HEK293 (cell line): ENCODE measurements around the gene RPS6KA4.

Source experiments
- CTCF ChIA-PET: fragments of 350-600 bp; formaldehyde crosslinking; extraction: SDS; loops from one replicate; lab custom pipeline; 2021; ENCODE audit warnings: antibody characterized with exemption; lab: Yijun Ruan, JAX
- POLR2A ChIA-PET: fragments of 300-600 bp; formaldehyde crosslinking; extraction: SDS; loops from one replicate; lab custom pipeline; 2020; ENCODE audit warnings: antibody characterized with exemption, inconsistent platforms; lab: Yijun Ruan, JAX
- H3K27ac ChIP-seq: fragments of 200-500 bp; sonication (Bioruptor generic); 2 replicates; pipeline ENCODE4 v1.5.1; 2014; ENCODE audit warnings: low read depth, low read length, control low read depth, inconsistent platforms; ENCODE audit errors: extremely low read depth
- H3K36me3 ChIP-seq, 2 experiments: fragments of 200-500 bp in 1 of 2; sonication (Bioruptor generic) in 1 of 2; 1 replicate in 1 of 2; 2 replicates in 1 of 2; pipeline ENCODE4 v1.5.1; 2014 to 2017; ENCODE audit warnings: inconsistent platforms in 2 of 2, low read length in 2 of 2; ENCODE audit not compliant: control insufficient read depth in 2 of 2, insufficient read depth in 1 of 2
- H3K4me1 ChIP-seq: fragments of 200-500 bp; sonication (Bioruptor generic); 2 replicates; pipeline ENCODE4 v1.5.1; 2014; ENCODE audit warnings: mild to moderate bottlenecking, low read length, inconsistent platforms; ENCODE audit not compliant: control insufficient read depth, insufficient read depth
- H3K4me3 ChIP-seq: 2 replicates; pipeline ENCODE4 v1.5.1; 2011; ENCODE audit warnings: low read depth, mild to moderate bottlenecking, control low read depth, low read length, moderate library complexity
- H3K9me3 ChIP-seq: fragments of 200-500 bp; sonication (Bioruptor generic); 2 replicates; pipeline ENCODE4 v1.5.1; 2014; ENCODE audit warnings: low read depth, low read length, inconsistent platforms; ENCODE audit not compliant: control insufficient read depth, insufficient read depth
- FEZF1 ChIP-seq: fragments of 450-650 bp; formaldehyde crosslinking; IDR thresholded peaks from 2 replicates; pipeline ENCODE4 v1.5.1; 2016; ENCODE audit warnings: missing biosample characterization, missing genetic modification characterization
- KLF1 ChIP-seq: fragments of 450-650 bp; formaldehyde crosslinking; IDR thresholded peaks from 2 replicates; pipeline ENCODE4 v1.5.1; 2016; ENCODE audit warnings: missing biosample characterization, missing genetic modification characterization
- SCRT2 ChIP-seq: fragments of 450-650 bp; formaldehyde crosslinking; IDR thresholded peaks from 2 replicates; pipeline ENCODE4 v1.5.1; 2016; ENCODE audit warnings: missing biosample characterization, missing genetic modification characterization
- SP3 ChIP-seq: fragments of 450-650 bp; formaldehyde crosslinking; IDR thresholded peaks from 2 replicates; pipeline ENCODE4 v1.5.1; 2016; ENCODE audit warnings: missing biosample characterization, missing genetic modification characterization
- WT1 ChIP-seq: fragments of 450-650 bp; formaldehyde crosslinking; IDR thresholded peaks from 2 replicates; pipeline ENCODE4 v1.5.1; 2016; ENCODE audit warnings: missing biosample characterization, missing genetic modification characterization
- ZFP37 ChIP-seq: fragments of 450-650 bp; formaldehyde crosslinking; IDR thresholded peaks from 2 replicates; pipeline ENCODE4 v1.5.1; 2016; ENCODE audit warnings: missing biosample characterization, missing genetic modification characterization
- ZNF112 ChIP-seq: fragments of 450-650 bp; formaldehyde crosslinking; IDR thresholded peaks from 2 replicates; pipeline ENCODE4 v1.5.0; 2017; ENCODE audit warnings: missing biosample characterization, missing genetic modification characterization
- ZNF391 ChIP-seq: fragments of 450-650 bp; formaldehyde crosslinking; IDR thresholded peaks from 2 replicates; pipeline ENCODE4 v1.5.1; 2016; ENCODE audit warnings: low read depth, missing biosample characterization, missing genetic modification characterization, borderline replicate concordance
- ZNF416 ChIP-seq: fragments of 450-650 bp; formaldehyde crosslinking; IDR thresholded peaks from 2 replicates; pipeline ENCODE4 v1.5.1; 2016; ENCODE audit warnings: missing biosample characterization, missing genetic modification characterization
- ZNF560 ChIP-seq: fragments of 450-650 bp; formaldehyde crosslinking; IDR thresholded peaks from 2 replicates; pipeline ENCODE4 v1.5.1; 2017; ENCODE audit warnings: missing biosample characterization, missing genetic modification characterization, borderline replicate concordance
- ZNF707 ChIP-seq: fragments of 450-650 bp; formaldehyde crosslinking; IDR thresholded peaks from 2 replicates; pipeline ENCODE4 v1.5.1; 2016; ENCODE audit warnings: missing biosample characterization, missing genetic modification characterization
- ZNF768 ChIP-seq: fragments of 450-650 bp; formaldehyde crosslinking; IDR thresholded peaks from 2 replicates; pipeline ENCODE4 v1.5.1; 2018; ENCODE audit warnings: missing biosample characterization, mild to moderate bottlenecking, missing genetic modification characterization
- ZNF791 ChIP-seq: fragments of 450-650 bp; formaldehyde crosslinking; IDR thresholded peaks from 2 replicates; pipeline ENCODE4 v1.5.1; 2016; ENCODE audit warnings: missing biosample characterization, missing genetic modification characterization
- ZSCAN23 ChIP-seq: fragments of 450-650 bp; formaldehyde crosslinking; IDR thresholded peaks from 2 replicates; pipeline ENCODE4 v1.5.1; 2016; ENCODE audit warnings: missing biosample characterization, missing genetic modification characterization
- TF ChIP-seq, protein P1 (sequence below): fragments of 450-650 bp; formaldehyde crosslinking; IDR thresholded peaks from 2 replicates; pipeline ENCODE4 v1.5.1; 2016; ENCODE audit warnings: missing biosample characterization, missing genetic modification characterization, low read depth
- TF ChIP-seq, protein P2 (sequence below): fragments of 450-650 bp; formaldehyde crosslinking; IDR thresholded peaks from 2 replicates; pipeline ENCODE4 v1.5.1; 2016; ENCODE audit warnings: missing biosample characterization, missing genetic modification characterization, borderline replicate concordance

The RPS6KA4 gene

DNA sequence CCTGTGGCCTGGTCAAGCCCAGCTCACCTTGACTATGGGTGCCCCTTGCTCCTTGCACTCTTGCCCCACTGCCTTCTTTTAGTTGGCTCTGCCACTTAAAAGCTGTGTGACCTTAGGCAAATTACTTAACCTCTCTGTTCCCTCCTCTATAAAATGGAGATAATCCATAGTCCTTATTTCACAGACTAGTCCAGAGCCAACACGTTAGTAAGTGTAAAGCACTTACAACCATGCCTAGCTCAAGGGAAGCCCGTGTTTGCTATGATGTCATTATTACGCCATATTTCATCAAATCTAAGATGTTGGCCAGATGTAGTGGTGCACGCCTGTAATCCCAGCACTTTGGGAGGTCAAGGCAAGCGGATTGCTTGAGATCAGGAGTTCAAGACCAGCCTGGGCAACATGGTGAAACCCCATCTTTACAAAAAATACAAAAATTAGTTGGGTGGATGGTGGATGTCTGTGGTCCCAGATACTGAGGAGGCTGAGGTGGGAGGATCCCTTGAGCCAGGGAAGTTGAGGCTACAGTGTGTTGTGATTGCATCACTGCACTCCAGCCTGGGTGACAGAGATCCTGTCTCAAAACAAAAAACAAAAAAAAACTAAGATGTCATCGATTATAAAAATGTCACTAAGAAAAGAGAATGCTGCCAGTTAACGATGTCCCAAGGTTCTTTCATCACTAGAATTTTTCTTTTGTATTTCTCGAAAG is 21.3 kb upstream of the RPS6KA4 start:
- no peak overlapping the region for H3K4me3 ChIP-seq
- CTCF ChIA-PET: interaction anchor here (0.9 to 9.6 kb wide), 3 partner anchors 18 to 33 kb away, joined by 3 to 81 read pairs (median 7); partner anchors contain the start of genes PRDX5 and RPS6KA4
- TF ChIP-seq ZNF768 (tag by site-specific recombination): peak; percentile 87; the same call in 1 of the 2 replicates
- TF ChIP-seq ZNF560 (tag by site-specific recombination): no peak
- TF ChIP-seq, protein P1, sequence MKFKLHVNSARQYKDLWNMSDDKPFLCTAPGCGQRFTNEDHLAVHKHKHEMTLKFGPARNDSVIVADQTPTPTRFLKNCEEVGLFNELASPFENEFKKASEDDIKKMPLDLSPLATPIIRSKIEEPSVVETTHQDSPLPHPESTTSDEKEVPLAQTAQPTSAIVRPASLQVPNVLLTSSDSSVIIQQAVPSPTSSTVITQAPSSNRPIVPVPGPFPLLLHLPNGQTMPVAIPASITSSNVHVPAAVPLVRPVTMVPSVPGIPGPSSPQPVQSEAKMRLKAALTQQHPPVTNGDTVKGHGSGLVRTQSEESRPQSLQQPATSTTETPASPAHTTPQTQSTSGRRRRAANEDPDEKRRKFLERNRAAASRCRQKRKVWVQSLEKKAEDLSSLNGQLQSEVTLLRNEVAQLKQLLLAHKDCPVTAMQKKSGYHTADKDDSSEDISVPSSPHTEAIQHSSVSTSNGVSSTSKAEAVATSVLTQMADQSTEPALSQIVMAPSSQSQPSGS (tag by site-specific recombination): peak; percentile 70; the same call in 1 of the 2 replicates
- TF ChIP-seq, all 188 proteins: peak for 2
- no peaks in the 10 kb centered on the region for H3K9me3 ChIP-seq
- H3K4me1 ChIP-seq: no peaks in the 10 kb centered on the region
- H3K27ac ChIP-seq: no peak overlapping the region
- no peaks in the 10 kb centered on the region for H3K36me3 ChIP-seq
- POLR2A ChIA-PET: no interaction called here

DNA sequence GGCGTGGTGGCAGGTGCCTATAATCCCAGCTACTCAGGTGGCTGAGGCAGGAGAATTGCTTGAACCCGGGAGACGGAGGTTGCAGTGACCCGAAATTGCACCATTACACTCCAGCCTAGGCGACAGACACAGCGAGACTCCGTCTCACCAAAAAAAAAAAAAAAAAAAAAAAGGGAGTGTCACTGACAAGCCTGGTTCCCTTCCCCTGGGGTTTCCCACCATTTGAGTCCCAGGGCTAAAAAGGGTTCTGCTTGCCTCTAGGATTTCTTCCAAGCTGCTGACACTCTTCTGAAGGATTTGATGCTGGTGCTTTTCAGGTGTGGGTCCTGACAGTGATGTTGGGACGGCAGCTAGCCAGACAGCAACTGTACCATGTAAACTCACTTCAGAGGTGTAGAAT is 20.2 kb upstream of the RPS6KA4 start:
- no peaks in the 10 kb centered on the region for H3K36me3 ChIP-seq
- no peak overlapping the region for H3K4me3 ChIP-seq
- H3K9me3 ChIP-seq: no peaks in the 10 kb centered on the region
- ChIA-PET POLR2A (no interaction called here), CTCF (interaction anchor here (0.6 to 9.6 kb wide), 4 partner anchors 17 to 423 kb away, joined by 3 to 81 read pairs (median 5); partner anchors contain the start of gene RPS6KA4)
- no peak for TF ChIP-seq ZNF707 (tag by site-specific recombination)
- TF ChIP-seq ZNF391 (tag by site-specific recombination): no peak
- no peak for TF ChIP-seq ZFP37 (tag by site-specific recombination)
- TF ChIP-seq KLF1 (tag by site-specific recombination): no peak
- TF ChIP-seq, protein P2, sequence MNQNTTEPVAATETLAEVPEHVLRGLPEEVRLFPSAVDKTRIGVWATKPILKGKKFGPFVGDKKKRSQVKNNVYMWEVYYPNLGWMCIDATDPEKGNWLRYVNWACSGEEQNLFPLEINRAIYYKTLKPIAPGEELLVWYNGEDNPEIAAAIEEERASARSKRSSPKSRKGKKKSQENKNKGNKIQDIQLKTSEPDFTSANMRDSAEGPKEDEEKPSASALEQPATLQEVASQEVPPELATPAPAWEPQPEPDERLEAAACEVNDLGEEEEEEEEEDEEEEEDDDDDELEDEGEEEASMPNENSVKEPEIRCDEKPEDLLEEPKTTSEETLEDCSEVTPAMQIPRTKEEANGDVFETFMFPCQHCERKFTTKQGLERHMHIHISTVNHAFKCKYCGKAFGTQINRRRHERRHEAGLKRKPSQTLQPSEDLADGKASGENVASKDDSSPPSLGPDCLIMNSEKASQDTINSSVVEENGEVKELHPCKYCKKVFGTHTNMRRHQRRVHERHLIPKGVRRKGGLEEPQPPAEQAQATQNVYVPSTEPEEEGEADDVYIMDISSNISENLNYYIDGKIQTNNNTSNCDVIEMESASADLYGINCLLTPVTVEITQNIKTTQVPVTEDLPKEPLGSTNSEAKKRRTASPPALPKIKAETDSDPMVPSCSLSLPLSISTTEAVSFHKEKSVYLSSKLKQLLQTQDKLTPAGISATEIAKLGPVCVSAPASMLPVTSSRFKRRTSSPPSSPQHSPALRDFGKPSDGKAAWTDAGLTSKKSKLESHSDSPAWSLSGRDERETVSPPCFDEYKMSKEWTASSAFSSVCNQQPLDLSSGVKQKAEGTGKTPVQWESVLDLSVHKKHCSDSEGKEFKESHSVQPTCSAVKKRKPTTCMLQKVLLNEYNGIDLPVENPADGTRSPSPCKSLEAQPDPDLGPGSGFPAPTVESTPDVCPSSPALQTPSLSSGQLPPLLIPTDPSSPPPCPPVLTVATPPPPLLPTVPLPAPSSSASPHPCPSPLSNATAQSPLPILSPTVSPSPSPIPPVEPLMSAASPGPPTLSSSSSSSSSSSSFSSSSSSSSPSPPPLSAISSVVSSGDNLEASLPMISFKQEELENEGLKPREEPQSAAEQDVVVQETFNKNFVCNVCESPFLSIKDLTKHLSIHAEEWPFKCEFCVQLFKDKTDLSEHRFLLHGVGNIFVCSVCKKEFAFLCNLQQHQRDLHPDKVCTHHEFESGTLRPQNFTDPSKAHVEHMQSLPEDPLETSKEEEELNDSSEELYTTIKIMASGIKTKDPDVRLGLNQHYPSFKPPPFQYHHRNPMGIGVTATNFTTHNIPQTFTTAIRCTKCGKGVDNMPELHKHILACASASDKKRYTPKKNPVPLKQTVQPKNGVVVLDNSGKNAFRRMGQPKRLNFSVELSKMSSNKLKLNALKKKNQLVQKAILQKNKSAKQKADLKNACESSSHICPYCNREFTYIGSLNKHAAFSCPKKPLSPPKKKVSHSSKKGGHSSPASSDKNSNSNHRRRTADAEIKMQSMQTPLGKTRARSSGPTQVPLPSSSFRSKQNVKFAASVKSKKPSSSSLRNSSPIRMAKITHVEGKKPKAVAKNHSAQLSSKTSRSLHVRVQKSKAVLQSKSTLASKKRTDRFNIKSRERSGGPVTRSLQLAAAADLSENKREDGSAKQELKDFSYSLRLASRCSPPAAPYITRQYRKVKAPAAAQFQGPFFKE (tag by site-specific recombination): no peak
- TF ChIP-seq ZNF416: no peak
- TF ChIP-seq SCRT2 (tag by site-specific recombination): no peak
- no peak for TF ChIP-seq FEZF1
- no peak for TF ChIP-seq WT1 (tag by site-specific recombination)
- no peak for TF ChIP-seq ZSCAN23 (tag by site-specific recombination)
- TF ChIP-seq, protein P1 (tag by site-specific recombination): no peak
- TF ChIP-seq ZNF791 (tag by site-specific recombination): no peak
- TF ChIP-seq SP3 (tag by site-specific recombination): no peak
- no peak for TF ChIP-seq ZNF112 (tag by site-specific recombination)
- H3K27ac ChIP-seq: no peak overlapping the region
- H3K4me1 ChIP-seq: no peaks in the 10 kb centered on the region
